HFF-Myc (cell line): ENCODE measurements around the gene GRIK1.

Experiments
- DNase-seq: peaks from one replicate; pipeline ENCODE4 v3.0.0-alpha.2; 2011; ENCODE audit warnings: low read depth; ENCODE audit errors: extremely low read depth
- H3K4me3 ChIP-seq: replicated peaks from 2 replicates; pipeline ENCODE4 v1.5.1; 2011; ENCODE audit warnings: low read depth, mild to moderate bottlenecking, control low read depth, low read length
- TF ChIP-seq, protein P1 (sequence below): IDR thresholded peaks from 2 replicates; pipeline ENCODE4 v1.5.1; 2012; ENCODE audit warnings: mild to moderate bottlenecking, low read depth, low read length, control low read depth; ENCODE audit errors: missing control alignments

GRIK1 gene

DNA sequence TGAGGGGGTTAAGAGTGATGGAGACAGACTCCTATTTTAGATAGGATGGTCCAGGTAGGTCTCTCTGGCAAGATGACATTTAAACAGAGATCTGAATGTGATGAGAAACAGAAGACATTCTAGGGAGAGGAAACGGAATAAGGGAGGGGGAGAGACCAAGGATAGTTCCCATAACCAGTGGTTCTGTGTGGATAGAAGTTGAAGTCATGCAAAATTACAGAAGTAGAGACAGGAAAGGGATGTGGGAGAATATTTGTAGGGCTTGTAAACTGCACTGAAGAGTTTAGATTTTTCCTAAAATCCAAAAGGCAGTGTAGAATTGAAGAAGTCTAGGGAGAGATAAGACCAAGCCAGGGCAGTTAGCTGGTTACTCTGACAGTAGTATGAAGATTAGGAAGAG lies 200.6 kb downstream of the GRIK1 start:
- no peak overlapping the region for H3K4me3 ChIP-seq
- TF ChIP-seq, protein P1, sequence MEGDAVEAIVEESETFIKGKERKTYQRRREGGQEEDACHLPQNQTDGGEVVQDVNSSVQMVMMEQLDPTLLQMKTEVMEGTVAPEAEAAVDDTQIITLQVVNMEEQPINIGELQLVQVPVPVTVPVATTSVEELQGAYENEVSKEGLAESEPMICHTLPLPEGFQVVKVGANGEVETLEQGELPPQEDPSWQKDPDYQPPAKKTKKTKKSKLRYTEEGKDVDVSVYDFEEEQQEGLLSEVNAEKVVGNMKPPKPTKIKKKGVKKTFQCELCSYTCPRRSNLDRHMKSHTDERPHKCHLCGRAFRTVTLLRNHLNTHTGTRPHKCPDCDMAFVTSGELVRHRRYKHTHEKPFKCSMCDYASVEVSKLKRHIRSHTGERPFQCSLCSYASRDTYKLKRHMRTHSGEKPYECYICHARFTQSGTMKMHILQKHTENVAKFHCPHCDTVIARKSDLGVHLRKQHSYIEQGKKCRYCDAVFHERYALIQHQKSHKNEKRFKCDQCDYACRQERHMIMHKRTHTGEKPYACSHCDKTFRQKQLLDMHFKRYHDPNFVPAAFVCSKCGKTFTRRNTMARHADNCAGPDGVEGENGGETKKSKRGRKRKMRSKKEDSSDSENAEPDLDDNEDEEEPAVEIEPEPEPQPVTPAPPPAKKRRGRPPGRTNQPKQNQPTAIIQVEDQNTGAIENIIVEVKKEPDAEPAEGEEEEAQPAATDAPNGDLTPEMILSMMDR, result no peak
- no peak for DNase-seq

DNA sequence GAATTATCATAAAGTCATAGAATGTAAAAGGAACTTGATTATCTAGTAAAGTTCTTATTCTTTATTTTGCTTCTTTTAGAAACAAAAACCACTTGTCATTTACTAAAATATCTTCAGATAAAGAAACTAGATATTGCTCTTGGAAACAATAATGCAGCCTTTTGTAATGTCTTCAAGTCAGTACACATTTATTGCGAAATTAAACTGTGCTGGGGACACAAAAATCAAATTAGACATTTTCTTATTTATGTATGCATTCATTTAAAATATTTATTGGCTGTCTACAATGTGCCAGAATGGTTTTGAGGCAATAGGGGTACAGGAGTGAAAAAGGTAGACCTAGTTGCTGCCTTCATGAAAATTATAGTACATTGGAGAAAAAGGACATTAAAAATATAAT lies 201.1 kb downstream of the GRIK1 start:
- TF ChIP-seq, protein P1, result no peak
- H3K4me3 ChIP-seq, result no peak overlapping the region
- no peak for DNase-seq

DNA sequence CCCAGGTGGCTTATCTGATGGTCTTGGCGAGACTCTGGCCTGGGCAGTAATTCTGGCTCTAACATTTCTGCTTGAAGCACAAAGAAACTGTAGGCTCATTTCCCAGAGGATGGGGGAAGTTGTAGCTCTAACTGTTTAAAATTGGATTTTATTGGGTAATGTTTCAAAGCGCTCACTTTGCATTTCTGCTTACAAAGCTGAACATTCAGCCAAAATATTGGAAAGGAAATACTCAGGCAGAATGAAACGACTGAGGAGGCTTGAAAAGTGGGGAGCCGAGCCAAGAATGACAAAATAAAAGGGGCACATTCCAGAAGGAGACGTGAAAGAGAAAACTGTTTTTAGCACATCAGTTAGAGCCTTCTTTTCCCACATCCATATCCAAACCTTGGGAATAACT lies 202.6 kb downstream of the GRIK1 start:
- DNase-seq, result no peak
- H3K4me3 ChIP-seq, result no peak overlapping the region
- TF ChIP-seq, protein P1, result no peak

DNA sequence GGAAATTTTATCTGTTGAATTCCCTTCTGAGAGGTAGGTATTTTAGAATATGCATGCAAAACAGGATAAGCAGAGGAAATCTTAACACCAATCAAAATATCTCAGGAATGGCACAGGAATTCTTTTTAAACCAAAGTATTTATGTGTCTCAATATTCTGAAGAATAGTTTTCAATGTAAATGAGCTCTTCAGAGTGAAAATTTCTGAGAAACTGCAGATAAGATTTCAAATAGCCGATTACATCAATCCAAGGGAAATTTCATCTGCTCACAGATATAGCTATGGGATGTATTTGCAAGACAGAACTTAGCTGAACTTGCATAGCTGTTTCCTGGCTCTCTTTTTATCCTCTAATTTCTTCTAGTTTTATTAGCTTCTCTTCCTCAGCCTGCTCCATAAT lies 209.5 kb downstream of the GRIK1 start:
- no peak overlapping the region for H3K4me3 ChIP-seq
- DNase-seq, result no peak
- TF ChIP-seq, protein P1, result no peak

DNA sequence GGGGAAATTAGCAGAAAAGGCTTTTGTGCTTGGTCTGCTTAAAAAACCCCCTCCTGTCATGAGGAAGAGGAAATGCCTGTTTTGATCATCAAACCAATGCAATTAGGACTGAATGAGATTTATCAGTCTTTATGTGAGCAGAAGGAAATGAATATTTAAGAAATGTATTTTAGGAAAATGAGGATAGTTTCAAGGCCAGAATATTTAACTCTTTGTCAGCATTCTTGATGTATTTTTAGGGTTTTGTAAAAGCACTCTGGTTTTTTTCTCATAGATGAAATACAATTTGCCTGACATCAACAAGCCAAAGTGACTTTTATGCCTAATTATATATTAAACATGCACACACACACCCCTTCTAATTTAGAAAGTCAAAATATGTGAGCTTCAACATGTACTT lies 213.8 kb downstream of the GRIK1 start:
- no peak overlapping the region for H3K4me3 ChIP-seq
- DNase-seq, result no peak
- TF ChIP-seq, protein P1, result no peak

DNA sequence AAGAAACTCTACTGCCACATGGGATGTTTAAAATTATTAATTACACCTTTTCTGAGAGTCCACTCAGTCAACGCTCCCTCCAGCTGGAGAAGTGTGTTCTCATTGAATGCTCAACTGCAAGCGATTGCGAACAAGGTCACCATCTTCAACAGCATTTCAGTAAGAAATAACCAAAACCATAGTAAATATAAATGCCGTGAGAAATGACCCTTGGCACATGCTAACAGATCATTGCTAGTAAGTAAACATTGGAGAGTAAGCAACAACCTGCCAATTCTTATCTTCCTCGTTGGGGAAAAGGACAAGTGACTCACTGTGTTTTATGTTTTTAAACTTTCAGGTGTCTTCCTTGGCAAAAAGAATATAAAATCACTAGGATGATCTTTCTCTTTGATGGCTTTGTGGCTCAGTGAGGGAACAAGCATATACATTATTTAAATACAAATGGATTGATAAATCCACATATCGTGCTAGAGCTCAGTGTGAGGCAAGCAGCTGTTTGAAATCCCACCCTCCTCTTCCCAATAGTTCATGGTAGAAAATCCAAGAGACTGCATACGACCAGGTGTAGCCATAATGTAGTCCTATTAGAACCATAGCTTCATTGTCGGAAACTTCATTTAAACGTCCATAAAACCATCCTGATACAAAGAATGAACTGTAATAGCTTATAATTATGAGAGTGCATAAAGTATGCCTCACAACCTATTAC lies 214.6 kb downstream of the GRIK1 start:
- DNase-seq, result no peak
- TF ChIP-seq, protein P1, result no peak
- no peak overlapping the region for H3K4me3 ChIP-seq

DNA sequence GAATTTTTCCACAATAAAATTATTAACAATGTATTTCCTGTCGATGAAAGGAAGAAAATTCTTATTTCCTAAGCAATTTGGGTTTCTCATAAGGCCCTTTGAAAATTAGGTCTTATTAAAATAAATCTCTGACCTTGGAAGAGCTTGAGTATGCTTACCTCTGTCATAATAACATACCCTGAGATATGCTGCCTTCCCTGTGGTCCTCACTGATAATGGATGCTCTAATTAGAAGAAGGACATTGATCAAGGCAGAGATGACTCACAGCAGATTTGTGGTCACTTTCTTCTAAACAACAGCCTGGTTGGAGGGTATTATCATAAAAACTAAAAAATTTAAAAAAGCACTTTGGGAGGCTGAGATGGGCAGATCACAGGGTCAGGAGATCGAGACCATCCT lies 217.8 kb downstream of the GRIK1 start:
- H3K4me3 ChIP-seq, result no peak overlapping the region
- no peak for DNase-seq
- TF ChIP-seq, protein P1, result no peak
